HG03342 (cell line): ENCODE data around the gene TAC4.

ENCODE experiments used
- ATAC-seq: cut with Tn5 transposase; IDR thresholded peaks from one replicate; pipeline ENCODE4 v1.9.1; 2021; ENCODE audit warnings: mild to moderate bottlenecking, moderate library complexity; ENCODE audit not compliant: unreplicated experiment

The TAC4 gene

GRCh38 chr17:49873926-49874325, 26.1 kb upstream of the TAC4 start:
- no peak for ATAC-seq

GRCh38 chr17:49873466-49873865, 25.6 kb upstream of the TAC4 start:
- ATAC-seq = no peak

GRCh38 chr17:49872754-49873377, 25.0 kb upstream of the TAC4 start:
- no peak for ATAC-seq

GRCh38 chr17:49871211-49871610, 23.3 kb upstream of the TAC4 start:
- no peak for ATAC-seq

GRCh38 chr17:49870298-49870697, 22.4 kb upstream of the TAC4 start:
- ATAC-seq = no peak

GRCh38 chr17:49869038-49869374, 21.1 kb upstream of the TAC4 start:
- no peak for ATAC-seq

- no peak for ATAC-seq
These were observed 19.1 kb upstream of the TAC4 start for GRCh38 chr17:49866882-49867413.

- ATAC-seq = no peak
These were observed 18.1 kb upstream of the TAC4 start for GRCh38 chr17:49866019-49866380.

GRCh38 chr17:49862781-49863331, 15.0 kb upstream of the TAC4 start:
- ATAC-seq = no peak

- no peak for ATAC-seq
These were observed 13.4 kb upstream of the TAC4 start for GRCh38 chr17:49861150-49861884.

GRCh38 chr17:49859991-49860953, 12.4 kb upstream of the TAC4 start:
- ATAC-seq = no peak

GRCh38 chr17:49858796-49859195, 10.9 kb upstream of the TAC4 start:
- no peak for ATAC-seq

- ATAC-seq = no peak
These were observed 6.3 kb upstream of the TAC4 start for GRCh38 chr17:49854126-49854525.

- no peak for ATAC-seq
These were observed 5.7 kb upstream of the TAC4 start for GRCh38 chr17:49853470-49854015.

- ATAC-seq = no peak
These were observed 3.8 kb upstream of the TAC4 start for GRCh38 chr17:49851387-49852291.

- no peak for ATAC-seq
These were observed 3.0 kb upstream of the TAC4 start for GRCh38 chr17:49850772-49851386.

- no peak for ATAC-seq
These were observed 2.3 kb upstream of the TAC4 start for GRCh38 chr17:49850218-49850610.

GRCh38 chr17:49848739-49849138, 870 bp upstream of the TAC4 start:
- ATAC-seq = no peak

GRCh38 chr17:49846938-49847712, 744 bp downstream of the TAC4 start:
- ATAC-seq = no peak
